ENCODE measurements around the gene SLC13A4. TPM values are rescaled to one million over a fixed set of nuclear protein-coding genes. Genes with fewer than 3 reads are reported as not detected.

SLC13A4 gene
- total and polyA plus RNA-seq, 2 donors (not counting 1 experiment from before 2014, with no cell fraction given): 0.32 to 0.50 TPM

- Histone ChIP-seq H2AFZ (ENCODE audit: low read length) (peak overlapping the region; percentile 5), H3K9ac (ENCODE audit: insufficient read depth, low read length) (no peak overlapping the region), H3K4me3 (replicated peaks in 1 of 4; ENCODE audit: control extremely low read depth in 1 of 4, insufficient read depth in 1 of 4, low read depth in 3 of 4, low read length in 4 of 4) (no peak overlapping the region), H3K4me1 (ENCODE audit: control insufficient read depth, extremely low read depth, insufficient read depth, low read length) (no peaks in the 10 kb centered on the region), H3K4me2 (ENCODE audit: extremely low read depth, insufficient read depth, low read length) (peak overlapping the region; percentile 39), H3K79me2 (ENCODE audit: control insufficient read depth, insufficient read depth, low read length) (no peaks in the 10 kb centered on the region), H3K27me3 (ENCODE audit: control insufficient read depth, insufficient read depth, low read length) (no peaks in the 10 kb centered on the region), H3K9me3 (ENCODE audit: control insufficient read depth, insufficient read depth, low read depth, low read length) (no peaks in the 10 kb centered on the region), H4K20me1 (ENCODE audit: control insufficient read depth, extremely low read depth, insufficient read depth, low read length) (no peaks in the 10 kb centered on the region), H3K36me3 (ENCODE audit: control insufficient read depth, insufficient read depth, low read length) (no peaks in the 10 kb centered on the region), H3K27ac (ENCODE audit: insufficient read depth, low read length) (no peak overlapping the region)
- peak; percentile 38 to 91 for DNase-seq (ENCODE audit: low read depth in 2 of 2)
- no peak for TF ChIP-seq EZH2 (IDR thresholded peaks at IDR 0.05; ENCODE audit: low read length, missing control alignments)
- TF ChIP-seq CTCF (conservative IDR thresholded peaks at IDR 0.05 in 1 of 2, IDR thresholded peaks at IDR 0.05 in 1 of 2; ENCODE audit: low read depth in 1 of 2, low read length in 2 of 2): no peak
Observed at GRCh38 chr7:135774284-135774683, 46.3 kb upstream of the SLC13A4 start.

- no peaks in the 10 kb centered on the region for H3K4me1 ChIP-seq (ENCODE audit: control insufficient read depth, extremely low read depth, insufficient read depth, low read length)
- no peaks in the 10 kb centered on the region for H3K36me3 ChIP-seq (ENCODE audit: control insufficient read depth, insufficient read depth, low read length)
- H3K9ac ChIP-seq (ENCODE audit: insufficient read depth, low read length): no peak overlapping the region
- H3K27ac ChIP-seq (ENCODE audit: insufficient read depth, low read length): no peak overlapping the region
- H4K20me1 ChIP-seq (ENCODE audit: control insufficient read depth, extremely low read depth, insufficient read depth, low read length): no peaks in the 10 kb centered on the region
- H3K4me2 ChIP-seq (ENCODE audit: extremely low read depth, insufficient read depth, low read length): no peak overlapping the region
- H3K27me3 ChIP-seq (ENCODE audit: control insufficient read depth, insufficient read depth, low read length): no peaks in the 10 kb centered on the region
- no peaks in the 10 kb centered on the region for H3K9me3 ChIP-seq (ENCODE audit: control insufficient read depth, insufficient read depth, low read depth, low read length)
- no peak overlapping the region for H2AFZ ChIP-seq (ENCODE audit: low read length)
- no peaks in the 10 kb centered on the region for H3K79me2 ChIP-seq (ENCODE audit: control insufficient read depth, insufficient read depth, low read length)
- H3K4me3 ChIP-seq (replicated peaks in 1 of 4; ENCODE audit: control extremely low read depth in 1 of 4, insufficient read depth in 1 of 4, low read depth in 3 of 4, low read length in 4 of 4): no peak overlapping the region
- no peak for DNase-seq (ENCODE audit: low read depth in 2 of 2)
- no peak for TF ChIP-seq CTCF (conservative IDR thresholded peaks at IDR 0.05 in 1 of 2, IDR thresholded peaks at IDR 0.05 in 1 of 2; ENCODE audit: low read depth in 1 of 2, low read length in 2 of 2)
- no peak for TF ChIP-seq EZH2 (IDR thresholded peaks at IDR 0.05; ENCODE audit: low read length, missing control alignments)
Observed at GRCh38 chr7:135773464-135773863, 45.5 kb upstream of the SLC13A4 start.

GRCh38 chr7:135772639-135773222 is 44.7 kb upstream of the SLC13A4 start:
- H3K4me3 ChIP-seq (replicated peaks in 1 of 4; ENCODE audit: control extremely low read depth in 1 of 4, insufficient read depth in 1 of 4, low read depth in 3 of 4, low read length in 4 of 4): no peak overlapping the region
- peak overlapping the region; percentile 13 for H2AFZ ChIP-seq (ENCODE audit: low read length)
- no peaks in the 10 kb centered on the region for H3K9me3 ChIP-seq (ENCODE audit: control insufficient read depth, insufficient read depth, low read depth, low read length)
- H3K27me3 ChIP-seq (ENCODE audit: control insufficient read depth, insufficient read depth, low read length): no peaks in the 10 kb centered on the region
- H4K20me1 ChIP-seq (ENCODE audit: control insufficient read depth, extremely low read depth, insufficient read depth, low read length): no peaks in the 10 kb centered on the region
- no peaks in the 10 kb centered on the region for H3K79me2 ChIP-seq (ENCODE audit: control insufficient read depth, insufficient read depth, low read length)
- H3K4me2 ChIP-seq (ENCODE audit: extremely low read depth, insufficient read depth, low read length): no peak overlapping the region
- peak in 1 of 2 donors; percentile 18 for DNase-seq (ENCODE audit: low read depth in 2 of 2)
- H3K27ac ChIP-seq (ENCODE audit: insufficient read depth, low read length): no peak overlapping the region
- no peak for TF ChIP-seq EZH2 (IDR thresholded peaks at IDR 0.05; ENCODE audit: low read length, missing control alignments)
- TF ChIP-seq CTCF (conservative IDR thresholded peaks at IDR 0.05 in 1 of 2, IDR thresholded peaks at IDR 0.05 in 1 of 2; ENCODE audit: low read depth in 1 of 2, low read length in 2 of 2): no peak
- no peak overlapping the region for H3K9ac ChIP-seq (ENCODE audit: insufficient read depth, low read length)
- no peaks in the 10 kb centered on the region for H3K4me1 ChIP-seq (ENCODE audit: control insufficient read depth, extremely low read depth, insufficient read depth, low read length)
- no peaks in the 10 kb centered on the region for H3K36me3 ChIP-seq (ENCODE audit: control insufficient read depth, insufficient read depth, low read length)

Data from fibroblast of lung (primary cell).